HEK293T (cell line): ENCODE measurements around the gene CADPS.

Experiments used
- CTCF ChIA-PET: fragments of 350-600 bp; formaldehyde crosslinking; extraction: SDS; loops from one replicate; lab custom pipeline; 2021; ENCODE audit warnings: antibody characterized with exemption, inconsistent platforms; lab: Yijun Ruan, JAX
- POLR2A ChIA-PET: fragments of 350-600 bp; formaldehyde crosslinking; extraction: SDS; loops from one replicate; lab custom pipeline; 2020; ENCODE audit warnings: antibody characterized with exemption, inconsistent platforms; lab: Yijun Ruan, JAX
- DNase-seq: peaks from one replicate; pipeline ENCODE4 v3.0.0; 2012; ENCODE audit warnings: mixed read lengths; ENCODE audit errors: extremely low spot score
- ARNT ChIP-seq: fragments of 450-650 bp; IDR thresholded peaks from 2 replicates; pipeline ENCODE4 v1.6.1; 2017; ENCODE audit warnings: mild to moderate bottlenecking
- BHLHE40 ChIP-seq: fragments of 450-650 bp; IDR thresholded peaks from 2 replicates; pipeline ENCODE4 v1.6.1; 2016; ENCODE audit warnings: mild to moderate bottlenecking, moderate library complexity, borderline replicate concordance
- CTBP1 ChIP-seq: fragments of 450-650 bp; IDR thresholded peaks from 2 replicates; pipeline ENCODE4 v1.6.1; 2016; ENCODE audit warnings: borderline replicate concordance
- ELF4 ChIP-seq: fragments of 450-650 bp; IDR thresholded peaks from 2 replicates; pipeline ENCODE4 v1.6.1; 2017; ENCODE audit warnings: antibody characterized with exemption
- FOXA1 ChIP-seq: fragments of 450-650 bp; IDR thresholded peaks from 2 replicates; pipeline ENCODE4 v1.6.1; 2016; ENCODE audit warnings: mild to moderate bottlenecking
- FOXK2 ChIP-seq: fragments of 450-650 bp; IDR thresholded peaks from 2 replicates; pipeline ENCODE4 v1.6.1; 2016; ENCODE audit warnings: mild to moderate bottlenecking
- FOXM1 ChIP-seq: fragments of 450-650 bp; IDR thresholded peaks from 2 replicates; pipeline ENCODE4 v1.6.1; 2017; ENCODE audit warnings: mild to moderate bottlenecking, borderline replicate concordance
- HDGF ChIP-seq: fragments of 450-650 bp; IDR thresholded peaks from 2 replicates; pipeline ENCODE4 v1.6.1; 2017; ENCODE audit warnings: antibody characterized with exemption, borderline replicate concordance
- L3MBTL2 ChIP-seq: fragments of 450-650 bp; conservative IDR thresholded peaks from 2 replicates; pipeline ENCODE4 v1.6.1; 2016; ENCODE audit warnings: mild to moderate bottlenecking
- LEF1 ChIP-seq: fragments of 450-650 bp; IDR thresholded peaks from 2 replicates; pipeline ENCODE4 v1.6.1; 2017; ENCODE audit warnings: mild to moderate bottlenecking, borderline replicate concordance
- NFRKB ChIP-seq: fragments of 450-650 bp; IDR thresholded peaks from 2 replicates; pipeline ENCODE4 v1.6.1; 2016; ENCODE audit warnings: mild to moderate bottlenecking, moderate library complexity
- SP1 ChIP-seq: fragments of 450-650 bp; IDR thresholded peaks from 2 replicates; pipeline ENCODE4 v1.6.1; 2017
- SUZ12 ChIP-seq: fragments of 450-650 bp; IDR thresholded peaks from 2 replicates; pipeline ENCODE4 v1.6.1; 2016; ENCODE audit warnings: mild to moderate bottlenecking
- TARDBP ChIP-seq: fragments of 450-650 bp; IDR thresholded peaks from 2 replicates; pipeline ENCODE4 v1.6.1; 2016
- ZNF384 ChIP-seq: fragments of 450-650 bp; IDR thresholded peaks from 2 replicates; pipeline ENCODE4 v1.6.1; 2016
- TF ChIP-seq, protein P1 (sequence below): fragments of 450-650 bp; IDR thresholded peaks from 2 replicates; pipeline ENCODE4 v1.6.1; 2016

The CADPS gene

DNA sequence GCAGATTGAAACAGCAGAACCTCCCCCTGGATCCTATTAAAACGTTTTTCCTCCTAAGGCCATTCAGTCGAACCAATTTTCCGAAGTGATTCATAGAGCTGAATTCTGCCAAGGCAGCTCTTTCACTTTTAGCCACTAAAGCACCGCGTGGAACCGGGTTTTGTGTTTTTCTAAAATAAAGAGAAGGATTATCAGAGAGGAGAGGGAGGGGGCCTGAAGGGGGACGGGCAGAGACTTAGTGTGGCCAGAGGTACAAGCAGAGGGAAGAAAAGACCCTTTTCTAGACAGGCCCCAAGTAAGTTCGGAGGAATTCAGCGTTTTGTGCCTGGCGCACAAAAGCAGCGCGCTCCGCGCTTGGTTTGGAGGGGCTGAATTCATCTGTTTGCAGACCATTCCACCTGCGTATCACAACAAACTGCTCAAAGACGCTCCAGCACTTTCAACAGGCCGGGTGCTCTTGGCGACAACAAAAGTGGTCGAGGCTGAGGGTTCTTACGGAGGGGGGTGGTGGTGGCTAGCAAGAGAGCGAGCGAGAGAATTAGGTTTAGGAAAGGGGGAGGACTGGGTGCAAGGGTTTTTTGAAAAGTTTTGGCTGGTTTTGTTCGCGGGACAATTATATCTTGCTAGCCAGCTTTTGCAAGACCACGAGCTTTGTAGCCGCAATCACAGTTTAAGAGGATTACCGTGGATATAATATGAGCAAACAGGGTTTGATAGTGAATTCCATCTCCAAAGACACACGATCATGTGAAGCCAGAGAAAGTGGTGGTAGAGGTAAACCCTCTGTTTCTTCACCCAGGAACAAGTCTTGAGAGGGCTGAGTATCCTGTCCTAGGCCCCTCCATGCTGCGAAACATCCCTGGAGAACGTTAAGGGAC is 500.6 kb downstream of the CADPS start:
- DNase-seq, result no peak
- CTCF ChIA-PET, result no interaction called here
- POLR2A ChIA-PET, result no interaction called here
- TF ChIP-seq FOXA1 (no peak), SUZ12 (no peak), ARNT (no peak), HDGF (no peak), SP1 (no peak), CTBP1 (no peak), L3MBTL2 (no peak), FOXK2 (no peak), FOXM1 (no peak), LEF1 (no peak)
- TF ChIP-seq, protein P1, sequence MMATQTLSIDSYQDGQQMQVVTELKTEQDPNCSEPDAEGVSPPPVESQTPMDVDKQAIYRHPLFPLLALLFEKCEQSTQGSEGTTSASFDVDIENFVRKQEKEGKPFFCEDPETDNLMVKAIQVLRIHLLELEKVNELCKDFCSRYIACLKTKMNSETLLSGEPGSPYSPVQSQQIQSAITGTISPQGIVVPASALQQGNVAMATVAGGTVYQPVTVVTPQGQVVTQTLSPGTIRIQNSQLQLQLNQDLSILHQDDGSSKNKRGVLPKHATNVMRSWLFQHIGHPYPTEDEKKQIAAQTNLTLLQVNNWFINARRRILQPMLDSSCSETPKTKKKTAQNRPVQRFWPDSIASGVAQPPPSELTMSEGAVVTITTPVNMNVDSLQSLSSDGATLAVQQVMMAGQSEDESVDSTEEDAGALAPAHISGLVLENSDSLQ, result no peak

DNA sequence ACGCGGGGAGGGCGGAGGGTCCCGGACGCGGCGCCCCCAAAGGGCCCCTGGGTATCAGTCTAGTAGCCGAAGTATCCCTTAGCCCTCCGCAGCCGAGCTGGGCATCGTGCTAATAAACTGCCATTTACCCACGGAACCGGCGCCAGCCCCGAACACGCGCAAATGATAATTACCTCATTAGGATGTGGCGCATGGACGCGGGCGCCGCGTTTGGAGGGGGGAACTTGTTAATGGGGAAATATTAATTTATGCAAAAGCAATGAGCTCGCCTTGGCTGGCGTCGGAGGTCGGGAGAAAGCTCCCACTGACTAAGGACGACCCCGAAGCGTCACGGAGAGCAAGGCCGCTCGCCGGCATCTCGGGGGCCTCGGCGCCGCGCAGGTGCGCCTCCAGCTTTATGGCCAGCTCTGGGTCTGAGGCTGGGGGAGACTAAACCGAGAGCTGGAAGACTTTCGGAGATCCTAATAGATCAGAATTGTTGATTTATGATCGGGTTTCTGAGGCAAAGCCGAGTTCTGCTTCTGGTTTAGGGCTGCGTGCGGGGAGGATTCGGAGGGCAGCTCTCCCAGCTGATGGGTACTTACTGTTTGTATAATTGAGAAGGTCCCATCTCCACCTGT is 501.4 kb downstream of the CADPS start:
- ChIA-PET CTCF (no interaction called here), POLR2A (no interaction called here)
- TF ChIP-seq CTBP1 (no peak), ELF4 (no peak), L3MBTL2 (no peak), FOXK2 (no peak), LEF1 (no peak), FOXA1 (no peak), HDGF (no peak), ZNF384 (no peak), SP1 (no peak), TARDBP (no peak), SUZ12 (no peak)
- TF ChIP-seq, protein P1, result no peak

DNA sequence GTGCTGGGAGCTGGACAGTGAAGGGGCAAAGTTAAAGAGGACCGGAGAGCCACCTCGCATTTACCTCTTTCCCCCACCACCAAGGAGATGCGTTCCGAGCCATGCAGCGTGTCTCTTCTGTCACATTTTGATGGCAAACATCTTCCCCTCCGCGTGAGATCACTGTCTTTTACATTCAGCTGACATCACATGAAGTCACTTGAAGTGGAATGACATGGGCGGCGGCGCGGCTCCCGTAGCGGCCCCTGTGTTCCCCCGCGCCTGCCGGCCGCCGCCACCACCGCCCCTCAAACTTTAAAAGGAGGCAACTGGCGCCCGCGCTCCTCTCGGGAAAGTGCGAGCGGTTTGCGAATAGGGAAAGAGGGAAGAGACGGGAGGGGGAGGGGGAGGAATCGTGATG is 502.0 kb downstream of the CADPS start, which contains the start of gene FEZF2:
TSS of gene FEZF2 (minus strand) at position 336 of the 400 bp plus-strand sequence. CDS start 682 bp downstream, outside the sequence.
- no peak for DNase-seq
- TF ChIP-seq ZNF384 (no peak), ARNT (no peak), BHLHE40 (no peak), SUZ12 (no peak), FOXA1 (no peak)
- ChIA-PET CTCF (no interaction called here), POLR2A (no interaction called here)

More for the DNA sequence above, 501.4 kb downstream of the CADPS start:
- DNase-seq, result no peak

DNA sequence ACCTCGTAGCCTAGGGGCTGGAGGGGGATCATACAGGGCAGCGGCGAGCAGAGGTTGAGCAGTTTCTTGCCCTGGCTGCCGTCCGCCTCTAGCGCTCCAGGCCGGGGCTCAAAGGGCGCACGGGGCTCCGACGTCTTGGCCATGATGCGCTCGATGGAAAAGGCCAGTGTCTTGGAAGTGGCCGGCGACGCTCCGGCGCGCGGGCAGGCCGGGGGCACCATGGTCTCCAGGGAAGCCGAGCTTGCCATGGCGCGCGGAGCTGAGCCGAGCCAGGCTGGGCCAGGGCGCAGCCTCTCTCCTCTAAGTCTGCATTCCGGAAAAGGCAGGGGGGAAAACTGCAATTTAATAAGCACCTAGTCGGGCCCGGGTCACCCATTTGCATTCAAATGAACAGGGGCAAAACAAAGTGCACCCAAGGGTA is 502.6 kb downstream of the CADPS start:
- ChIA-PET CTCF (no interaction called here), POLR2A (no interaction called here)
- no peak for TF ChIP-seq NFRKB
- no peak for TF ChIP-seq ARNT
- TF ChIP-seq, protein P1, result no peak
- no peak for TF ChIP-seq L3MBTL2
- no peak for DNase-seq

DNA sequence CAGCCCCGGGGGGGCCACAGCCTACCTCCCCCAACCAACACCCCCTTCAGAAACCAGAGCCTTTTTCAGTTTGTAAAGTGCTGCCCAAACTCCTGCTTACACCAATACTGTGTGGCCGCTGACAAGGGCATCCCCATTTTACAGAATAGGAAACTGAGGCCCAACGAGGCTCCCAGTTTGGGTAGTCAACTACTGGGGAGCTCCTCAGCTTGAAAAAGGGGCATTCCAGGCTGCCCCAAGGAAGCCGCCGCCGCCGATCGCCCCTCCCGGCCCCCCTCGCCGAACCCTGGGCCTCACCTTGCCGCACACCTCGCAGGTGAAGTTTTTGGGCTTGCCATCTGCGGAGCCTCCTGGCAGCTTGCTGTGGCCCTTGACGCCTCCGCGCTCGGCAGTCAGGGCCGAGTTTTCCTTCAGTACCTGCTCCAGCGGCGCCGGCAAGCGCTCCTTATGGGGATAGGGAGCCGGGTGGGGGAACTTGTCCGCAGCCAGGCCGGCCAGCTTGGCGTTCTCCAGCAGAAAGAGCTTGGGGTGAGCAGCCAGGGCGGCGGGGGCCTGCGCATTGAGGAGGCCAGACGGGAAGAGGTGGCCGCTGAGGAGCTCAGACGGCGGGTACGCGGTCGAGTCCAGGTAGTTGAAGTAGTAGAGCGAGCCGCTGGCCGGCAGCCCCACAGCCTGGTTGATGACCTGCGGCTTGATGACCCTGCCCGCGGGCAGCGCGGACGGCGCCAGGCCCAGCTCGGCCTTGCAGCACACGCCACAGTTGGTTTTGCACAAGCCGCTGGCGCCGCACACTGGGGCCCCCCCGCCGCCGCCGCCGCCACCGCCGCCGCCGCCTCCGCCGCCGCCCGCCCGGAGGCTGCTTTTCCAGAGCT is 503.3 kb downstream of the CADPS start:
- TF ChIP-seq FOXA1 (no peak), CTBP1 (no peak), NFRKB (no peak), ZNF384 (no peak), BHLHE40 (no peak), SUZ12 (no peak), FOXK2 (no peak)
- DNase-seq, result no peak
- CTCF ChIA-PET, result no interaction called here
- POLR2A ChIA-PET, result no interaction called here
